ENCODE data around the gene ARHGAP6.

ARHGAP6 gene

DNA sequence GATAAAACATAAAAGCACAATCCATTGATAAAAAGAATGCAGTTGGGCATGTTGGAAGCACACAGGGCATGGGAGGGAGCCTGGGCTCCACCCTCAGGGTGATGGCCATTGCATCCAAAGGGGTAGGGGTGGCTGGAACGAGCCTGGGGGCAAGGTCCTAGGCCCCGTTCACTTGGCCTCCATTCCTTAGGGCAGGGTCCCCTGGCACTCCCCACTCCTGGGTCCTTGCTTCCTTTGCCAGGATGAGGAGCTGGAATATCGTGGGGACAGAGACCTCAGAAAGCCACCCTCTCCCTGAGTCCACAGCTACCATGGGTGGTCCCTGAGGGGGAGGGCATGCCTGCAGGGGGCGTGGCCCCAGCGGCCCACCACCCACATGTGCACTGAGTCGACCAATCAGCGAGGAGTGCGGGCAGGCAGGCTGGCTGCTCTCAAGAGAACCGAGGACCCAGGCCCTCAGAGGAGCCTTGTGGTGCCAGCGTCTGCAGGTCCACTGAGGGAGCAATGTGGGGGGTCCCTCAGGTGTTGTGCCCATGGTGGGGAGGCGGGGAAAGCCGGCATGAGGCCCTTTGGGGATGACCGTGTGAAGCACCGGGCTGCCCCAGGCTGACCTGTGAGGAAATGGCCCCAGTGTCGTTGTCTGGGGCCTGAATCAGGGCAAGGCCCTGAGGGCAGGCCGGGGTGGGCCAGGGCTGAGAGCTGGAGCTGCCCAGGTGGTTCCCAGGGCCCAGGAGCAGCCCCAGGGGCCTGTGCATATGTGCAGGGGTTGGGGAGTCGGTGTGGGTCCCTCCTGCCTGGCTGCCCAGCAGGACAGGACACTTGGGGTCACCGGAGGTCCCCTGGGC lies 451.2 kb downstream of the ARHGAP6 start:
- Histone ChIP-seq H3K79me2 (ENCODE audit: insufficient read depth, low read depth) (no peaks in the 10 kb centered on the region), H3K4me3 (IDR thresholded peaks at IDR 0.05; ENCODE audit: insufficient read depth, low read depth, low read length) (no peak overlapping the region), H3K27ac (no peak overlapping the region), H3K36me3 (ENCODE audit: insufficient read depth) (no peaks in the 10 kb centered on the region), H3K4me2 (no peak overlapping the region), H3K4me1 (ENCODE audit: low read depth, poor library complexity, severe bottlenecking) (no peaks in the 10 kb centered on the region), H3K27me3 (ENCODE audit: insufficient read depth, low read depth) (no peaks in the 10 kb centered on the region), H4K20me1 (ENCODE audit: insufficient read depth) (no peaks in the 10 kb centered on the region), H3K9ac (no peak overlapping the region), H2AFZ (ENCODE audit: low read depth) (no peak overlapping the region)
- no peak for TF ChIP-seq CTCF (conservative IDR thresholded peaks at IDR 0.05; ENCODE audit: low read depth, low read length)

- no peak for TF ChIP-seq CTCF (conservative IDR thresholded peaks at IDR 0.05; ENCODE audit: low read depth, low read length)
- Histone ChIP-seq H2AFZ (ENCODE audit: low read depth) (no peak overlapping the region), H3K4me2 (no peak overlapping the region), H3K27me3 (ENCODE audit: insufficient read depth, low read depth) (no peaks in the 10 kb centered on the region), H3K9ac (no peak overlapping the region), H3K27ac (no peak overlapping the region), H4K20me1 (ENCODE audit: insufficient read depth) (no peaks in the 10 kb centered on the region), H3K4me3 (IDR thresholded peaks at IDR 0.05; ENCODE audit: insufficient read depth, low read depth, low read length) (no peak overlapping the region), H3K36me3 (ENCODE audit: insufficient read depth) (no peaks in the 10 kb centered on the region), H3K4me1 (ENCODE audit: low read depth, poor library complexity, severe bottlenecking) (no peaks in the 10 kb centered on the region), H3K79me2 (ENCODE audit: insufficient read depth, low read depth) (no peaks in the 10 kb centered on the region)
These were observed 453.0 kb downstream of the ARHGAP6 start for GRCh38 chrX:11212741-11213140.

- H3K4me2 ChIP-seq: no peak overlapping the region
- no peaks in the 10 kb centered on the region for H3K79me2 ChIP-seq (ENCODE audit: insufficient read depth, low read depth)
- H3K27ac ChIP-seq: no peak overlapping the region
- H3K4me3 ChIP-seq (IDR thresholded peaks at IDR 0.05; ENCODE audit: insufficient read depth, low read depth, low read length): no peak overlapping the region
- no peak overlapping the region for H2AFZ ChIP-seq (ENCODE audit: low read depth)
- H3K9ac ChIP-seq: no peak overlapping the region
- H3K4me1 ChIP-seq (ENCODE audit: low read depth, poor library complexity, severe bottlenecking): no peaks in the 10 kb centered on the region
- H3K36me3 ChIP-seq (ENCODE audit: insufficient read depth): no peaks in the 10 kb centered on the region
- no peaks in the 10 kb centered on the region for H4K20me1 ChIP-seq (ENCODE audit: insufficient read depth)
- no peaks in the 10 kb centered on the region for H3K27me3 ChIP-seq (ENCODE audit: insufficient read depth, low read depth)
- TF ChIP-seq CTCF (conservative IDR thresholded peaks at IDR 0.05; ENCODE audit: low read depth, low read length): no peak
These were observed 455.3 kb downstream of the ARHGAP6 start for GRCh38 chrX:11210415-11210801.

- Histone ChIP-seq H3K4me2 (no peak overlapping the region), H3K4me1 (ENCODE audit: low read depth, poor library complexity, severe bottlenecking) (no peaks in the 10 kb centered on the region), H4K20me1 (ENCODE audit: insufficient read depth) (no peaks in the 10 kb centered on the region), H3K79me2 (ENCODE audit: insufficient read depth, low read depth) (no peaks in the 10 kb centered on the region), H2AFZ (ENCODE audit: low read depth) (no peak overlapping the region), H3K4me3 (IDR thresholded peaks at IDR 0.05; ENCODE audit: insufficient read depth, low read depth, low read length) (no peak overlapping the region), H3K27me3 (ENCODE audit: insufficient read depth, low read depth) (no peaks in the 10 kb centered on the region), H3K9ac (no peak overlapping the region), H3K36me3 (ENCODE audit: insufficient read depth) (no peaks in the 10 kb centered on the region), H3K27ac (no peak overlapping the region)
- TF ChIP-seq CTCF (conservative IDR thresholded peaks at IDR 0.05; ENCODE audit: low read depth, low read length): no peak
These were observed 455.8 kb downstream of the ARHGAP6 start for GRCh38 chrX:11209798-11210414.
